Caco-2 (cell line): ENCODE results near the gene LPCAT3. TPM values are rescaled to one million over a fixed set of nuclear protein-coding genes. Genes with fewer than 3 reads are reported as not detected.

Source experiments
- BruUV-seq: library from RNA; stranded (reverse); fragments of 400-500 nt; replicated peaks from 2 replicates; lab custom pipeline; 2021; lab: Mats Ljungman, UMichigan
- CTCF ChIA-PET: fragments of 300-600 bp; sonication (Branson Sonifier 250); formaldehyde crosslinking; loops from one replicate; lab custom pipeline; 2022; ENCODE audit warnings: antibody characterized with exemption; lab: Charles Lee
- POLR2A ChIA-PET: fragments of 300-600 bp; sonication (Branson Sonifier 250); formaldehyde crosslinking; loops from one replicate; lab custom pipeline; 2022; ENCODE audit warnings: antibody characterized with exemption; lab: Charles Lee
- DNase-seq, 2 experiments: peaks; one replicate each; pipeline versions ENCODE4 v3.0.0 to v3.0.0-alpha.2; 2020 to 2022
- H3K27me3 ChIP-seq: replicated peaks from 2 replicates; pipeline ENCODE4 v1.6.0; 2011; ENCODE audit warnings: low read length; ENCODE audit not compliant: control insufficient read depth, insufficient read depth
- H3K36me3 ChIP-seq: 2 replicates; pipeline ENCODE4 v1.5.1; 2011; ENCODE audit warnings: low read length; ENCODE audit not compliant: control insufficient read depth, insufficient read depth
- H3K4me1 ChIP-seq: fragments of 250-450 bp; sonication (Bioruptor Pico); 2 replicates; pipeline ENCODE4 v1.5.1; 2020; ENCODE audit warnings: mild to moderate bottlenecking
- H3K4me3 ChIP-seq: 2 replicates; pipeline ENCODE4 v1.5.1; 2011; ENCODE audit warnings: low read depth, mild to moderate bottlenecking, control low read depth, low read length
- H3K9me3 ChIP-seq: fragments of 250-450 bp; sonication (Bioruptor Pico); 2 replicates; pipeline ENCODE4 v1.5.1; 2020; ENCODE audit warnings: mild to moderate bottlenecking, moderate library complexity
- H3K27ac Mint-ChIP-seq: one replicate; pipeline ENCODE4 v1.8.0; 2022; ENCODE audit warnings: mixed read lengths; ENCODE audit not compliant: unreplicated experiment
- H3K27me3 Mint-ChIP-seq: one replicate; pipeline ENCODE4 v1.8.0; 2022; ENCODE audit warnings: mixed read lengths; ENCODE audit not compliant: insufficient read depth, unreplicated experiment
- H3K36me3 Mint-ChIP-seq: one replicate; pipeline ENCODE4 v1.8.0; 2022; ENCODE audit warnings: mild to moderate bottlenecking, mixed read lengths; ENCODE audit not compliant: insufficient read depth, unreplicated experiment
- H3K4me1 Mint-ChIP-seq: one replicate; pipeline ENCODE4 v1.8.0; 2022; ENCODE audit warnings: low read depth, mixed read lengths; ENCODE audit not compliant: unreplicated experiment
- H3K4me3 Mint-ChIP-seq: one replicate; pipeline ENCODE4 v1.8.0; 2022; ENCODE audit warnings: mild to moderate bottlenecking, moderate library complexity, mixed read lengths; ENCODE audit not compliant: unreplicated experiment
- H3K9me3 Mint-ChIP-seq: one replicate; pipeline ENCODE4 v1.8.0; 2022; ENCODE audit warnings: mixed read lengths; ENCODE audit not compliant: unreplicated experiment
- intact Hi-C: fragments of 100-400 bp; cut with micrococcal nuclease; formaldehyde crosslinking; loops from one replicate; pipeline ENCODE4 v1.10.0; 2022; ENCODE audit not compliant: unreplicated experiment
- total RNA-seq: library from RNA; stranded (reverse); gene quantifications from 2 replicates; pipeline ENCODE4 v1.2.3, GENCODE V29; 2022
- TF ChIP-seq, protein P1 (sequence below), 2 experiments: fragments of 200-600 bp in 1 of 2; IDR thresholded peaks; 1 replicate in 1 of 2; 2 replicates in 1 of 2; pipeline versions ENCODE4 v1.5.1 to v1.8.0; 2011 to 2022; ENCODE audit warnings: antibody characterized with exemption in 1 of 2, control low read depth in 1 of 2, inconsistent platforms in 1 of 2, low read depth in 1 of 2, low read length in 1 of 2, mild to moderate bottlenecking in 1 of 2, moderate library complexity in 1 of 2; ENCODE audit not compliant: insufficient read depth in 1 of 2, severe bottlenecking in 1 of 2, unreplicated experiment in 1 of 2

LPCAT3 gene
- total RNA-seq, 1 experiment from 2014 or later: 142 TPM

DNA sequence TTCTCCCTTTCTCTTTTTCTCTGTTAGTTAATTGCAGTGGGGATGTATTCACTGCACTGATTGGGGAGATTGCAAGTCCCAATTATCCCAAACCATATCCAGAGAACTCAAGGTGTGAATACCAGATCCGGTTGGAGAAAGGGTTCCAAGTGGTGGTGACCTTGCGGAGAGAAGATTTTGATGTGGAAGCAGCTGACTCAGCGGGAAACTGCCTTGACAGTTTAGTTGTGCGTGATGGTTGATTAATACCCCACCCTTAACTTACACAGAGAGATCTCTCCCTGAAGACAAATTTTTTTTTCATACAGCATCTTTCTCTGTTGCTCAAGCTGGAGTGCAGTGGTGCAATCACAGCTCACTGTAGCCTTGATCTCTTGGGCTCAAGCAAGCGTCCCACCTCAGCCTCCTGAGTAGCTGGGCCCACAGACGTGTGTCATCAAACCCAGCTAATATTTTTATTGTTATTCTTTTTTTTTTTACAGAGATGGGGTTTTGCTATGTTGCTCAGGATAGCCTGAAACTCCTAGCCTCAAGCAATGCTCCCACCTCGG, 46.9 kb upstream of the LPCAT3 start:
- POLR2A ChIA-PET: no interaction called here
- no peaks in the 10 kb centered on the region for H3K27me3 ChIP-seq
- H3K36me3 ChIP-seq: no peaks in the 10 kb centered on the region
- Mint-ChIP-seq H3K4me3 (no peak overlapping the region), H3K27ac (no peak overlapping the region), H3K4me1 (peaks cover 18% of the 10 kb centered on the region), H3K27me3 (no peaks in the 10 kb centered on the region), H3K9me3 (no peaks in the 10 kb centered on the region), H3K36me3 (no peaks in the 10 kb centered on the region)
- intact Hi-C loops: no loop called here
- no peak overlapping the region for H3K4me3 ChIP-seq
- CTCF ChIA-PET: interaction anchor here (0.6 to 0.7 kb wide), 2 partner anchors 24 to 185 kb away, joined by 3 read pairs; no protein-coding TSS in a partner anchor
- peaks cover 12% of the 10 kb centered on the region for H3K4me1 ChIP-seq
- TF ChIP-seq, protein P1, sequence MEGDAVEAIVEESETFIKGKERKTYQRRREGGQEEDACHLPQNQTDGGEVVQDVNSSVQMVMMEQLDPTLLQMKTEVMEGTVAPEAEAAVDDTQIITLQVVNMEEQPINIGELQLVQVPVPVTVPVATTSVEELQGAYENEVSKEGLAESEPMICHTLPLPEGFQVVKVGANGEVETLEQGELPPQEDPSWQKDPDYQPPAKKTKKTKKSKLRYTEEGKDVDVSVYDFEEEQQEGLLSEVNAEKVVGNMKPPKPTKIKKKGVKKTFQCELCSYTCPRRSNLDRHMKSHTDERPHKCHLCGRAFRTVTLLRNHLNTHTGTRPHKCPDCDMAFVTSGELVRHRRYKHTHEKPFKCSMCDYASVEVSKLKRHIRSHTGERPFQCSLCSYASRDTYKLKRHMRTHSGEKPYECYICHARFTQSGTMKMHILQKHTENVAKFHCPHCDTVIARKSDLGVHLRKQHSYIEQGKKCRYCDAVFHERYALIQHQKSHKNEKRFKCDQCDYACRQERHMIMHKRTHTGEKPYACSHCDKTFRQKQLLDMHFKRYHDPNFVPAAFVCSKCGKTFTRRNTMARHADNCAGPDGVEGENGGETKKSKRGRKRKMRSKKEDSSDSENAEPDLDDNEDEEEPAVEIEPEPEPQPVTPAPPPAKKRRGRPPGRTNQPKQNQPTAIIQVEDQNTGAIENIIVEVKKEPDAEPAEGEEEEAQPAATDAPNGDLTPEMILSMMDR (IDR thresholded peaks at IDR 0.05; ENCODE audit: insufficient read depth in 1 of 2, low read depth in 1 of 2, low read length in 1 of 2, severe bottlenecking in 1 of 2, unreplicated experiment in 1 of 2): no peak
- BruUV-seq: no TSS peak
- H3K9me3 ChIP-seq: no peaks in the 10 kb centered on the region
- no peak for DNase-seq

DNA sequence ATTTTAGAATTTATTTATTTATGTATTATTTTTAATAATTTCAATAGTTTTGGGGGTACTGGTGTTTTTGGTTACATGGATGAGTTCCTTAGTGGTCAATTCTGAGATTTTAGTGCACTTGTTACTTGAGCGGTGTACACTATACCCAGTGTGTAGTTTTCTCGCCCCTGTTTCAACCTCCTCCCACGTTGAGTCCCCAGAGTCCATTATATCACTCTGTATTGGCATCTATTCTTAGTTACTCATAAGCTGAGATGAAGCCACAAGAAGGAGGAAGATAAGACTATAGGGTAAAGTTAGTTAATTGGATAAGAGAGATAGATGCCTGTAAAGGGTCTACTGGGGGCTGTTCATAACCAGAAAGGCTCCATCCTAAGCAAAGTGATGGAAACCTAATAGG, 46.2 kb upstream of the LPCAT3 start:
- TF ChIP-seq, protein P1 (IDR thresholded peaks at IDR 0.05; ENCODE audit: insufficient read depth in 1 of 2, low read depth in 1 of 2, low read length in 1 of 2, severe bottlenecking in 1 of 2, unreplicated experiment in 1 of 2): no peak
- no peak overlapping the region for H3K4me3 ChIP-seq
- no peaks in the 10 kb centered on the region for H3K9me3 Mint-ChIP-seq
- peaks cover 24% of the 10 kb centered on the region for H3K4me1 Mint-ChIP-seq
- H3K27ac Mint-ChIP-seq: no peak overlapping the region
- H3K9me3 ChIP-seq: no peaks in the 10 kb centered on the region
- intact Hi-C loops: no loop called here
- no peaks in the 10 kb centered on the region for H3K27me3 ChIP-seq
- H3K4me3 Mint-ChIP-seq: no peak overlapping the region
- H3K27me3 Mint-ChIP-seq: no peaks in the 10 kb centered on the region
- no peaks in the 10 kb centered on the region for H3K36me3 Mint-ChIP-seq
- H3K36me3 ChIP-seq: no peaks in the 10 kb centered on the region
- BruUV-seq: no TSS peak
- CTCF ChIA-PET: no interaction called here
- POLR2A ChIA-PET: no interaction called here
- H3K4me1 ChIP-seq: peaks cover 12% of the 10 kb centered on the region
- no peak for DNase-seq

DNA sequence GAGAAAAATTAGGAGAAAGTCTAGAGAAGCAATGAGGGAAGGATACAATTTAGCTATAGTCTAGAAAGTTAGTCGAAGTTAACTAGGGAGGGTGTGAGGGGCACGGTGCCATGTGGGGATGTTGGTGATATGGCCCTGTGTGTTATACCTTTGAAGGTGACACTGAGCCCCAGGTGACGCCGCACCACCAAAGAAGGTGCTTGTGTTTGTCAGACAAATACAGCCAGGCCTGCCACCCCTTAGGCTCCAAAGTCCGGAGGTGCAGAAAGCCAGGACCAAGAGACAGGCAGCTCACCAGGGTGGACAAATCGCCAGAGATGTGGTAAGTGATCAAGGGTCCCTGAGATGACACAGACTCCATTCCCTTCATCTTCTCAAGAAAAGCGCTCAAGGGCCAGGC, 43.3 kb upstream of the LPCAT3 start:
- H3K4me1 ChIP-seq: peaks cover 20% of the 10 kb centered on the region
- Mint-ChIP-seq H3K9me3 (peaks cover 10% of the 10 kb centered on the region), H3K36me3 (no peaks in the 10 kb centered on the region), H3K4me3 (no peak overlapping the region), H3K27ac (no peak overlapping the region), H3K27me3 (no peaks in the 10 kb centered on the region), H3K4me1 (peaks cover 21% of the 10 kb centered on the region)
- POLR2A ChIA-PET: interaction anchor here (1.5 kb wide), 1 partner anchor 46 kb away, joined by 4 read pairs; no protein-coding TSS in a partner anchor
- no peaks in the 10 kb centered on the region for H3K27me3 ChIP-seq
- H3K4me3 ChIP-seq: no peak overlapping the region
- BruUV-seq: no TSS peak
- CTCF ChIA-PET: interaction anchor here (1.4 to 3.0 kb wide), 3 partner anchors 18 to 47 kb away, joined by 3 to 26 read pairs (median 9); partner anchors contain the start of gene C1RL
- intact Hi-C loops: no loop called here
- TF ChIP-seq, protein P1 (IDR thresholded peaks at IDR 0.05; ENCODE audit: insufficient read depth in 1 of 2, low read depth in 1 of 2, low read length in 1 of 2, severe bottlenecking in 1 of 2, unreplicated experiment in 1 of 2): no peak
- H3K36me3 ChIP-seq: no peaks in the 10 kb centered on the region
- H3K9me3 ChIP-seq: no peaks in the 10 kb centered on the region
- no peak for DNase-seq
